ENCODE measurements around the gene AP2B1. TPM values are rescaled to one million over a fixed set of nuclear protein-coding genes. Genes with fewer than 3 reads are reported as not detected.
"Not testable (repeated sequence)": the region's sequence is repeated elsewhere in the genome, so short reads cannot be mapped to it uniquely, and the experiment has no call there.

The AP2B1 gene
- polyA plus RNA-seq, 4 donors, result 117 to 136 (median 121) TPM

- no peak for DNase-seq (ENCODE audit: low read depth in 4 of 4, low spot score in 2 of 4)
Measured at GRCh38 chr17:35692512-35693210, 105.5 kb downstream of the AP2B1 start.

- DNase-seq (ENCODE audit: low read depth in 4 of 4, low spot score in 2 of 4), result no peak
Measured at GRCh38 chr17:35693662-35694061, 106.5 kb downstream of the AP2B1 start.

- DNase-seq (ENCODE audit: low read depth in 4 of 4, low spot score in 2 of 4), result no peak
Measured at GRCh38 chr17:35694906-35695305, 107.8 kb downstream of the AP2B1 start.

- no peak for DNase-seq (ENCODE audit: low read depth in 4 of 4, low spot score in 2 of 4)
Measured at GRCh38 chr17:35695613-35696012, 108.5 kb downstream of the AP2B1 start.

- no peak for DNase-seq (ENCODE audit: low read depth in 4 of 4, low spot score in 2 of 4)
Measured at GRCh38 chr17:35698800-35699199, 111.7 kb downstream of the AP2B1 start.

- DNase-seq (ENCODE audit: low read depth in 4 of 4, low spot score in 2 of 4), result no peak
Measured at GRCh38 chr17:35700150-35700549, 113.0 kb downstream of the AP2B1 start.

- DNase-seq (ENCODE audit: low read depth in 4 of 4, low spot score in 2 of 4), result no peak
Measured at GRCh38 chr17:35701491-35701890, 114.4 kb downstream of the AP2B1 start.

- not testable (repeated sequence) for DNase-seq (ENCODE audit: low read depth in 4 of 4, low spot score in 2 of 4)
Measured at GRCh38 chr17:35703308-35703707, 116.2 kb downstream of the AP2B1 start.

- DNase-seq (ENCODE audit: low read depth in 4 of 4, low spot score in 2 of 4), result no peak
Measured at GRCh38 chr17:35705230-35705629, 118.1 kb downstream of the AP2B1 start.

- DNase-seq (ENCODE audit: low read depth in 4 of 4, low spot score in 2 of 4), result no peak
Measured at GRCh38 chr17:35705705-35706104, 118.6 kb downstream of the AP2B1 start.

GRCh38 chr17:35708149-35708548 is 121.0 kb downstream of the AP2B1 start:
- DNase-seq (ENCODE audit: low read depth in 4 of 4, low spot score in 2 of 4), result no peak

GRCh38 chr17:35708951-35709350 is 121.8 kb downstream of the AP2B1 start:
- DNase-seq (ENCODE audit: low read depth in 4 of 4, low spot score in 2 of 4), result no peak

- no peak for DNase-seq (ENCODE audit: low read depth in 4 of 4, low spot score in 2 of 4)
Measured at GRCh38 chr17:35709874-35710273, 122.8 kb downstream of the AP2B1 start.

- no peak for DNase-seq (ENCODE audit: low read depth in 4 of 4, low spot score in 2 of 4)
Measured at GRCh38 chr17:35710950-35711349, 123.8 kb downstream of the AP2B1 start.

GRCh38 chr17:35713069-35713728 is 126.1 kb downstream of the AP2B1 start:
- peak in 1 of 4 donors; percentile 59 for DNase-seq (ENCODE audit: low read depth in 4 of 4, low spot score in 2 of 4)

- no peak for DNase-seq (ENCODE audit: low read depth in 4 of 4, low spot score in 2 of 4)
Measured at GRCh38 chr17:35714988-35715387, 127.9 kb downstream of the AP2B1 start.

- no peak for DNase-seq (ENCODE audit: low read depth in 4 of 4, low spot score in 2 of 4)
Measured at GRCh38 chr17:35715416-35715815, 128.3 kb downstream of the AP2B1 start.

- no peak for DNase-seq (ENCODE audit: low read depth in 4 of 4, low spot score in 2 of 4)
Measured at GRCh38 chr17:35716173-35716572, 129.1 kb downstream of the AP2B1 start.

- DNase-seq (ENCODE audit: low read depth in 4 of 4, low spot score in 2 of 4), result no peak
Measured at GRCh38 chr17:35716897-35717465, 129.9 kb downstream of the AP2B1 start.

- DNase-seq (ENCODE audit: low read depth in 4 of 4, low spot score in 2 of 4), result no peak
Measured at GRCh38 chr17:35717475-35717874, 130.4 kb downstream of the AP2B1 start.

- DNase-seq (ENCODE audit: low read depth in 4 of 4, low spot score in 2 of 4), result no peak
Measured at GRCh38 chr17:35723735-35724134, 136.6 kb downstream of the AP2B1 start.

- DNase-seq (ENCODE audit: low read depth in 4 of 4, low spot score in 2 of 4), result no peak
Measured at GRCh38 chr17:35725058-35725457, 137.9 kb downstream of the AP2B1 start.
